Neuronal stem cell (in vitro differentiated cells): Measurements from ENCODE around the gene COG5.

Source experiments
- DNase-seq: peaks from one replicate; pipeline ENCODE4 v3.0.0-alpha.2; 2013; ENCODE audit warnings: low spot score
- H2AFZ ChIP-seq: one replicate; pipeline ENCODE4 v1.6.1; 2013; ENCODE audit warnings: mild to moderate bottlenecking, low read length, inconsistent platforms
- H2AK5ac ChIP-seq: 2 replicates; pipeline ENCODE4 v1.6.1; 2013; ENCODE audit warnings: low read depth, mild to moderate bottlenecking, inconsistent platforms, low read length, moderate library complexity, mixed read lengths
- H2BK120ac ChIP-seq: 2 replicates; pipeline ENCODE4 v1.6.1; 2013; ENCODE audit warnings: low read depth, mild to moderate bottlenecking, inconsistent platforms, low read length, moderate library complexity, mixed read lengths
- H2BK12ac ChIP-seq: one replicate; pipeline ENCODE4 v1.6.1; 2013; ENCODE audit warnings: low read length, inconsistent platforms
- H2BK15ac ChIP-seq: 2 replicates; pipeline ENCODE4 v1.6.1; 2013; ENCODE audit warnings: mild to moderate bottlenecking, low read length, inconsistent platforms, mixed read lengths
- H2BK5ac ChIP-seq: one replicate; pipeline ENCODE4 v1.6.1; 2013; ENCODE audit warnings: inconsistent platforms, mild to moderate bottlenecking, low read length, moderate library complexity
- H3K14ac ChIP-seq: one replicate; pipeline ENCODE4 v1.6.1; 2013; ENCODE audit warnings: low read length, inconsistent platforms
- H3K18ac ChIP-seq: 2 replicates; pipeline ENCODE4 v1.6.1; 2013; ENCODE audit warnings: low read length, inconsistent platforms
- H3K23ac ChIP-seq: 2 replicates; pipeline ENCODE4 v1.6.1; 2013; ENCODE audit warnings: low read depth, mild to moderate bottlenecking, mixed read lengths, low read length, inconsistent platforms; ENCODE audit not compliant: poor library complexity
- H3K27ac ChIP-seq: replicated peaks from 3 replicates; pipeline ENCODE4 v1.5.1; 2013; ENCODE audit warnings: low read length, inconsistent platforms
- H3K27me3 ChIP-seq, 3 experiments: 2 replicates each; pipeline ENCODE4 v1.6.1; 2013; ENCODE audit warnings: low read length in 3 of 3, mild to moderate bottlenecking in 2 of 3, inconsistent platforms in 1 of 3, low read depth in 1 of 3, mixed read lengths in 1 of 3, moderate library complexity in 1 of 3; ENCODE audit not compliant: control insufficient read depth in 3 of 3, insufficient read depth in 3 of 3
- H3K36me3 ChIP-seq, 2 donors: replicated peaks in 1 of 2; 2 replicates each; pipeline ENCODE4 v1.6.1; 2013; ENCODE audit warnings: low read length in 2 of 2; ENCODE audit not compliant: control insufficient read depth in 2 of 2, insufficient read depth in 2 of 2
- H3K4ac ChIP-seq: 2 replicates; pipeline ENCODE4 v1.6.1; 2013; ENCODE audit warnings: inconsistent platforms, mild to moderate bottlenecking, low read length, moderate library complexity
- H3K4me1 ChIP-seq, 2 donors: 1 replicate in 1 of 2; 2 replicates in 1 of 2; pipeline ENCODE4 v1.6.1; 2013; ENCODE audit warnings: low read length in 2 of 2, low read depth in 1 of 2; ENCODE audit not compliant: control insufficient read depth in 2 of 2, insufficient read depth in 1 of 2
- H3K4me2 ChIP-seq: one replicate; pipeline ENCODE4 v1.6.1; 2013; ENCODE audit warnings: mild to moderate bottlenecking, low read length, inconsistent platforms; ENCODE audit not compliant: insufficient read depth, poor library complexity, severe bottlenecking
- H3K4me3 ChIP-seq, 2 donors: 2 replicates each; pipeline ENCODE4 v1.5.1; 2013; ENCODE audit warnings: low read length in 2 of 2, mild to moderate bottlenecking in 2 of 2, inconsistent platforms in 1 of 2, moderate library complexity in 1 of 2
- H3K79me1 ChIP-seq: one replicate; pipeline ENCODE4 v1.6.1; 2013; ENCODE audit warnings: low read depth, mild to moderate bottlenecking, inconsistent platforms, low read length, moderate library complexity
- H3K9ac ChIP-seq: one replicate; pipeline ENCODE4 v1.6.1; 2013; ENCODE audit warnings: mild to moderate bottlenecking, low read depth, low read length, inconsistent platforms; ENCODE audit not compliant: poor library complexity
- H3K9me3 ChIP-seq, 2 donors: replicated peaks in 1 of 2; 2 replicates each; pipeline versions ENCODE3 to v1.6.1; 2013; ENCODE audit warnings: low read length in 2 of 2, mild to moderate bottlenecking in 2 of 2, inconsistent platforms in 1 of 2, low read depth in 1 of 2, mixed read lengths in 1 of 2, moderate library complexity in 1 of 2; ENCODE audit not compliant: control insufficient read depth in 2 of 2, insufficient read depth in 1 of 2
- H4K8ac ChIP-seq: one replicate; pipeline ENCODE4 v1.6.1; 2013; ENCODE audit warnings: low read depth, mild to moderate bottlenecking, inconsistent platforms, low read length, moderate library complexity
- H4K91ac ChIP-seq: one replicate; pipeline ENCODE4 v1.6.1; 2013; ENCODE audit warnings: low read length, low read depth, mild to moderate bottlenecking, inconsistent platforms; ENCODE audit not compliant: poor library complexity
- WGBS, 2 donors: extraction: QIAGEN DNeasy Blood & Tissue Kit; methylation state at CpG; one replicate each; pipeline ENCODE4 v1.1.7; 2013; ENCODE audit warnings: missing lambda C conversion rate in 2 of 2, mixed read lengths in 1 of 2; ENCODE audit not compliant: insufficient read length in 2 of 2, insufficient replicate concordance in 1 of 2; ENCODE audit errors: extremely low coverage in 2 of 2; 5-methylcytosine and 5-hydroxymethylcytosine counted together

The COG5 gene

GRCh38 chr7:107370816-107371215 lies 192.9 kb downstream of the COG5 start:
- peaks cover 0 to 3% of the 10 kb centered on the region in 2 donors for H3K36me3 ChIP-seq
- H2AK5ac ChIP-seq, result no peak overlapping the region
- no peak overlapping the region for H3K18ac ChIP-seq
- no peak overlapping the region for H2BK5ac ChIP-seq
- H2AFZ ChIP-seq, result no peak overlapping the region
- no peaks in the 10 kb centered on the region for H3K9me3 ChIP-seq
- no peak overlapping the region for H3K23ac ChIP-seq
- H3K14ac ChIP-seq, result no peak overlapping the region
- H2BK120ac ChIP-seq, result no peak overlapping the region
- H4K8ac ChIP-seq, result no peak overlapping the region
- H3K4ac ChIP-seq, result no peak overlapping the region
- no peaks in the 10 kb centered on the region for H3K27me3 ChIP-seq
- no peaks in the 10 kb centered on the region for H3K4me1 ChIP-seq
- no peak overlapping the region for H4K91ac ChIP-seq
- no peak overlapping the region for H2BK15ac ChIP-seq
- H3K79me1 ChIP-seq, result no peaks in the 10 kb centered on the region
- no peak overlapping the region for H3K4me3 ChIP-seq
- H2BK12ac ChIP-seq, result no peak overlapping the region
- H3K27ac ChIP-seq, result no peak overlapping the region
- WGBS, 2 donors, result no CpG with 5 or more reads among the region's 1 CpG
- DNase-seq, result no peak
- H3K4me2 ChIP-seq, result no peak overlapping the region
- H3K9ac ChIP-seq, result no peak overlapping the region

DNA sequence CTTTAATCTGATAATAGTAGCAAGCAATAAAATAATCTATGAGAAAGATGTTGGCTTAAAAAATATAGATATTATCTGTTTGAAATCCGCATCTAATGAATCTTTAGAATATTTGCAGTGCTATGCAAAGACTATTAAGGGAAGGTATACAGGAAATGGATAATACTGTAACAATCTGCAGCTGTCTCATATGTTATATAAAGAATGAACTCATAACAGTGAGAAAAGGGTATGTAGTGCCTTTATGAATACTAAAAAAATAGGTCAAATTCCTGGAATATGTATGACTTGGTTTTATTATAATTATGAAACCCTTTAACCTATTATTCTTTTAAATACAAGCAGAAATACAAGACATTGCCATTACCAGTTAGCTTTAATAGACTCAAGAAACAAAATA lies 198.9 kb downstream of the COG5 start:
- no peak overlapping the region for H4K8ac ChIP-seq
- no peak overlapping the region for H3K4me2 ChIP-seq
- H3K27ac ChIP-seq, result no peak overlapping the region
- no peak overlapping the region for H4K91ac ChIP-seq
- no peak overlapping the region for H2BK15ac ChIP-seq
- no CpG with 5 or more reads among the region's 1 CpG for WGBS, 2 donors
- peaks cover 7 to 11% of the 10 kb centered on the region in 2 donors for H3K9me3 ChIP-seq
- no peak overlapping the region for H2AFZ ChIP-seq
- peaks cover 2% of the 10 kb centered on the region for H3K79me1 ChIP-seq
- H2AK5ac ChIP-seq, result no peak overlapping the region
- no peaks in the 10 kb centered on the region for H3K4me1 ChIP-seq
- H3K4ac ChIP-seq, result no peak overlapping the region
- no peak overlapping the region for H3K18ac ChIP-seq
- DNase-seq, result no peak
- no peak overlapping the region for H3K4me3 ChIP-seq
- no peak overlapping the region for H2BK5ac ChIP-seq
- no peak overlapping the region for H2BK120ac ChIP-seq
- H3K9ac ChIP-seq, result no peak overlapping the region
- no peak overlapping the region for H3K23ac ChIP-seq
- no peaks in the 10 kb centered on the region for H3K27me3 ChIP-seq
- no peak overlapping the region for H2BK12ac ChIP-seq
- peaks cover 10 to 27% of the 10 kb centered on the region in 2 donors for H3K36me3 ChIP-seq
- no peak overlapping the region for H3K14ac ChIP-seq

GRCh38 chr7:107359520-107360316 lies 204.0 kb downstream of the COG5 start:
- H3K27me3 ChIP-seq, result no peaks in the 10 kb centered on the region
- H3K18ac ChIP-seq, result no peak overlapping the region
- no peak overlapping the region for H3K4me2 ChIP-seq
- peak overlapping the region; percentile 4 for H3K14ac ChIP-seq
- WGBS, 2 donors, result no CpG with 5 or more reads among the region's 9 CpGs
- peak overlapping the region; percentile 39 for H2BK5ac ChIP-seq
- no peak overlapping the region for H3K27ac ChIP-seq
- H2BK15ac ChIP-seq, result no peak overlapping the region
- H3K36me3 ChIP-seq, result peaks cover 16 to 34% of the 10 kb centered on the region in 2 donors
- peak overlapping the region; percentile 60 for H3K9ac ChIP-seq
- H3K4me3 ChIP-seq, result no peak overlapping the region
- no peak overlapping the region for H3K23ac ChIP-seq
- no peak overlapping the region for H2AK5ac ChIP-seq
- no peak for DNase-seq
- H4K91ac ChIP-seq, result no peak overlapping the region
- H4K8ac ChIP-seq, result no peak overlapping the region
- H3K9me3 ChIP-seq, result peaks cover 14 to 19% of the 10 kb centered on the region in 2 donors
- H2BK120ac ChIP-seq, result no peak overlapping the region
- no peaks in the 10 kb centered on the region for H3K4me1 ChIP-seq
- no peak overlapping the region for H2AFZ ChIP-seq
- no peak overlapping the region for H3K4ac ChIP-seq
- no peak overlapping the region for H2BK12ac ChIP-seq
- peaks cover 3% of the 10 kb centered on the region for H3K79me1 ChIP-seq

- H3K18ac ChIP-seq, result no peak overlapping the region
- peaks cover 2% of the 10 kb centered on the region for H3K79me1 ChIP-seq
- WGBS, 2 donors, result no CpG with 5 or more reads among the region's 2 CpGs
- no peak overlapping the region for H3K14ac ChIP-seq
- DNase-seq, result no peak
- H3K9ac ChIP-seq, result no peak overlapping the region
- H4K8ac ChIP-seq, result no peak overlapping the region
- H3K4me3 ChIP-seq, result no peak overlapping the region
- no peak overlapping the region for H2BK5ac ChIP-seq
- no peak overlapping the region for H4K91ac ChIP-seq
- H3K36me3 ChIP-seq, result peaks cover 14 to 18% of the 10 kb centered on the region in 2 donors
- H3K27ac ChIP-seq, result no peak overlapping the region
- no peak overlapping the region for H2BK12ac ChIP-seq
- no peak overlapping the region for H2BK120ac ChIP-seq
- H3K4me1 ChIP-seq, result no peaks in the 10 kb centered on the region
- H3K27me3 ChIP-seq, result no peaks in the 10 kb centered on the region
- H3K9me3 ChIP-seq, result peaks cover 12 to 16% of the 10 kb centered on the region in 2 donors
- H3K23ac ChIP-seq, result no peak overlapping the region
- H2BK15ac ChIP-seq, result no peak overlapping the region
- H3K4ac ChIP-seq, result no peak overlapping the region
- no peak overlapping the region for H2AK5ac ChIP-seq
- no peak overlapping the region for H3K4me2 ChIP-seq
- H2AFZ ChIP-seq, result no peak overlapping the region
These were observed 208.1 kb downstream of the COG5 start for GRCh38 chr7:107355616-107356015.
